GM23338 (cell line): Measurements from ENCODE around the gene TMEM207.

Source experiments
- CREB1 ChIP-seq: fragments of 250-450 bp; sonication (Bioruptor Pico); IDR thresholded peaks from 2 replicates; pipeline ENCODE4 v1.5.0; 2020; ENCODE audit warnings: low read depth, mild to moderate bottlenecking, moderate library complexity
- EZH2 ChIP-seq: fragments of 200-600 bp; sonication (generic); IDR thresholded peaks from one replicate; pipeline ENCODE4 v1.8.0; 2017; ENCODE audit warnings: antibody characterized with exemption, mild to moderate bottlenecking, low read depth; ENCODE audit not compliant: unreplicated experiment
- EZH2phosphoT487 ChIP-seq: fragments of 200-600 bp; sonication (generic); IDR thresholded peaks from one replicate; pipeline ENCODE4 v1.8.1; 2018; ENCODE audit warnings: antibody characterized with exemption; ENCODE audit not compliant: unreplicated experiment
- POLR2AphosphoS5 ChIP-seq: IDR thresholded peaks from 2 replicates; pipeline ENCODE4 v1.6.1; 2016; ENCODE audit warnings: antibody characterized with exemption, low read depth
- TF ChIP-seq, protein P1 (sequence below), 2 experiments: fragments of 200-600 bp in 1 of 2; sonication (generic) in 1 of 2; conservative IDR thresholded peaks; 2 replicates each; pipeline versions ENCODE4 v1.5.1 to v1.6.1; 2016 to 2017; ENCODE audit warnings: antibody characterized with exemption in 2 of 2, low read depth in 2 of 2, mild to moderate bottlenecking in 2 of 2, moderate library complexity in 1 of 2
- TF ChIP-seq, protein P2 (sequence below): IDR thresholded peaks from one replicate; pipeline ENCODE4 v1.6.1; 2018; ENCODE audit warnings: antibody characterized with exemption; ENCODE audit not compliant: unreplicated experiment
- TF ChIP-seq, protein P3 (sequence below): IDR thresholded peaks from 2 replicates; pipeline ENCODE4 v1.6.1; 2016; ENCODE audit warnings: antibody characterized with exemption

DNA sequence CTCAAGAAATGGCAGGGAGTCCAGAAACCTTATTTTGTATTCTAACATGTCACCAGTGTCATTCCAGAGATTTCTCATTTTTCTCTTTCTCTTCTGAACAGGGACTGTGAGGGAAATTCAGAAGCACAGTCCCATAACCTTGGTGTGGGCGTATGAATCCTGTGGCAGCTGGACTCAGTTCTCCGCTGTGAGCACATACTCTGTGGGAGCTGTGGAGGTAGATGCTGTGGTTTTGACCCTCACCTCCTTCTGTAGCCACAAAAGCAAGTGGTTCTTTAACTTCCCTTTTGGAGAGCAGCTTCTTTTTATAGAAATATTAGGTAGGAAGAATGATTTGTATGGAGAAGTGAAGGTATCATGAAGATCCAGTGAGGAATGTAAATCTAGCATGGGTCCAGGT lies 13.4 kb downstream of the TMEM207 start:
- TF ChIP-seq POLR2AphosphoS5 (no peak), CREB1 (no peak), EZH2 (no peak), EZH2phosphoT487 (no peak)
- TF ChIP-seq, protein P1, sequence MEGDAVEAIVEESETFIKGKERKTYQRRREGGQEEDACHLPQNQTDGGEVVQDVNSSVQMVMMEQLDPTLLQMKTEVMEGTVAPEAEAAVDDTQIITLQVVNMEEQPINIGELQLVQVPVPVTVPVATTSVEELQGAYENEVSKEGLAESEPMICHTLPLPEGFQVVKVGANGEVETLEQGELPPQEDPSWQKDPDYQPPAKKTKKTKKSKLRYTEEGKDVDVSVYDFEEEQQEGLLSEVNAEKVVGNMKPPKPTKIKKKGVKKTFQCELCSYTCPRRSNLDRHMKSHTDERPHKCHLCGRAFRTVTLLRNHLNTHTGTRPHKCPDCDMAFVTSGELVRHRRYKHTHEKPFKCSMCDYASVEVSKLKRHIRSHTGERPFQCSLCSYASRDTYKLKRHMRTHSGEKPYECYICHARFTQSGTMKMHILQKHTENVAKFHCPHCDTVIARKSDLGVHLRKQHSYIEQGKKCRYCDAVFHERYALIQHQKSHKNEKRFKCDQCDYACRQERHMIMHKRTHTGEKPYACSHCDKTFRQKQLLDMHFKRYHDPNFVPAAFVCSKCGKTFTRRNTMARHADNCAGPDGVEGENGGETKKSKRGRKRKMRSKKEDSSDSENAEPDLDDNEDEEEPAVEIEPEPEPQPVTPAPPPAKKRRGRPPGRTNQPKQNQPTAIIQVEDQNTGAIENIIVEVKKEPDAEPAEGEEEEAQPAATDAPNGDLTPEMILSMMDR (conservative IDR thresholded peaks at IDR 0.05; ENCODE audit: low read depth in 2 of 2): no peak
- TF ChIP-seq, protein P2, sequence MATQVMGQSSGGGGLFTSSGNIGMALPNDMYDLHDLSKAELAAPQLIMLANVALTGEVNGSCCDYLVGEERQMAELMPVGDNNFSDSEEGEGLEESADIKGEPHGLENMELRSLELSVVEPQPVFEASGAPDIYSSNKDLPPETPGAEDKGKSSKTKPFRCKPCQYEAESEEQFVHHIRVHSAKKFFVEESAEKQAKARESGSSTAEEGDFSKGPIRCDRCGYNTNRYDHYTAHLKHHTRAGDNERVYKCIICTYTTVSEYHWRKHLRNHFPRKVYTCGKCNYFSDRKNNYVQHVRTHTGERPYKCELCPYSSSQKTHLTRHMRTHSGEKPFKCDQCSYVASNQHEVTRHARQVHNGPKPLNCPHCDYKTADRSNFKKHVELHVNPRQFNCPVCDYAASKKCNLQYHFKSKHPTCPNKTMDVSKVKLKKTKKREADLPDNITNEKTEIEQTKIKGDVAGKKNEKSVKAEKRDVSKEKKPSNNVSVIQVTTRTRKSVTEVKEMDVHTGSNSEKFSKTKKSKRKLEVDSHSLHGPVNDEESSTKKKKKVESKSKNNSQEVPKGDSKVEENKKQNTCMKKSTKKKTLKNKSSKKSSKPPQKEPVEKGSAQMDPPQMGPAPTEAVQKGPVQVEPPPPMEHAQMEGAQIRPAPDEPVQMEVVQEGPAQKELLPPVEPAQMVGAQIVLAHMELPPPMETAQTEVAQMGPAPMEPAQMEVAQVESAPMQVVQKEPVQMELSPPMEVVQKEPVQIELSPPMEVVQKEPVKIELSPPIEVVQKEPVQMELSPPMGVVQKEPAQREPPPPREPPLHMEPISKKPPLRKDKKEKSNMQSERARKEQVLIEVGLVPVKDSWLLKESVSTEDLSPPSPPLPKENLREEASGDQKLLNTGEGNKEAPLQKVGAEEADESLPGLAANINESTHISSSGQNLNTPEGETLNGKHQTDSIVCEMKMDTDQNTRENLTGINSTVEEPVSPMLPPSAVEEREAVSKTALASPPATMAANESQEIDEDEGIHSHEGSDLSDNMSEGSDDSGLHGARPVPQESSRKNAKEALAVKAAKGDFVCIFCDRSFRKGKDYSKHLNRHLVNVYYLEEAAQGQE: no peak
- TF ChIP-seq, protein P3, sequence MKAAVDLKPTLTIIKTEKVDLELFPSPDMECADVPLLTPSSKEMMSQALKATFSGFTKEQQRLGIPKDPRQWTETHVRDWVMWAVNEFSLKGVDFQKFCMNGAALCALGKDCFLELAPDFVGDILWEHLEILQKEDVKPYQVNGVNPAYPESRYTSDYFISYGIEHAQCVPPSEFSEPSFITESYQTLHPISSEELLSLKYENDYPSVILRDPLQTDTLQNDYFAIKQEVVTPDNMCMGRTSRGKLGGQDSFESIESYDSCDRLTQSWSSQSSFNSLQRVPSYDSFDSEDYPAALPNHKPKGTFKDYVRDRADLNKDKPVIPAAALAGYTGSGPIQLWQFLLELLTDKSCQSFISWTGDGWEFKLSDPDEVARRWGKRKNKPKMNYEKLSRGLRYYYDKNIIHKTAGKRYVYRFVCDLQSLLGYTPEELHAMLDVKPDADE: no peak
